Subcutaneous adipose tissue (tissue), 4 donors: ENCODE results near the gene SETD1B. TPM values are rescaled to one million over a fixed set of nuclear protein-coding genes. Genes with fewer than 3 reads are reported as not detected.

Experiments used
- total RNA-seq, 4 donors: library from RNA; depleted of rRNA; stranded (reverse); fragments of >200 nt; gene quantifications; one replicate each; pipeline ENCODE4 v1.1.0, GENCODE V29; 2016
- TF ChIP-seq, protein P1 (sequence below): fragments of 450-650 bp; IDR thresholded peaks from one replicate; pipeline ENCODE4 v1.5.1; 2016; ENCODE audit warnings: low read depth, mild to moderate bottlenecking, control low read depth, antibody characterized with exemption, moderate library complexity

Gene SETD1B
- total RNA-seq, 4 donors from 2014 or later, result 3.7 to 14.7 (median 6.4) TPM

DNA sequence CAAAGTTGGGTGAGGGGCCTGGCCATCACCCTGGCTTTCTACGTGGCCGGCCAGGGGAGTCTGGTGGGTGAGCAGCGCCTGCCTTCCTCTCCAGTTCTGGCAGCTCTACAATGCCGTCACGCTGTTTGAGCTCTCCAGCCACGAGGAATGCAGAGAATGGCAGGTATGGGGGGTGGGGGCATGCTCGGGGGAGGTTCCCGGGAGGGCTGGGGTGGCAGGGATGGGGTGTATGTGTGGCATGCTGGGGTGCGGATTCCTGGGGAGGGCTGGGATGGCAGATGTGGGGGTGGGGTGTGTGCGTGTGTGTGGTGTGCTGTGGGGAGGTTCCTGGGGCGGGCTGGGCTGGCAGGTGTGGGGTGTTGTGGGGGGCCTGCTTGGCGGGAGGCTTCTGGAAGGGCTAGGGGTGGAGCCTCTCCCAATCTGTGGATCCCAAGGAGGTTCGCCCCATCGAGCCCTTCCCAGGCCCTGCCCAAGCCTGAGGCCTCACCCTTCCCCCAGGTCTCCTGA lies 28.8 kb upstream of the SETD1B start:
- TF ChIP-seq, protein P1, sequence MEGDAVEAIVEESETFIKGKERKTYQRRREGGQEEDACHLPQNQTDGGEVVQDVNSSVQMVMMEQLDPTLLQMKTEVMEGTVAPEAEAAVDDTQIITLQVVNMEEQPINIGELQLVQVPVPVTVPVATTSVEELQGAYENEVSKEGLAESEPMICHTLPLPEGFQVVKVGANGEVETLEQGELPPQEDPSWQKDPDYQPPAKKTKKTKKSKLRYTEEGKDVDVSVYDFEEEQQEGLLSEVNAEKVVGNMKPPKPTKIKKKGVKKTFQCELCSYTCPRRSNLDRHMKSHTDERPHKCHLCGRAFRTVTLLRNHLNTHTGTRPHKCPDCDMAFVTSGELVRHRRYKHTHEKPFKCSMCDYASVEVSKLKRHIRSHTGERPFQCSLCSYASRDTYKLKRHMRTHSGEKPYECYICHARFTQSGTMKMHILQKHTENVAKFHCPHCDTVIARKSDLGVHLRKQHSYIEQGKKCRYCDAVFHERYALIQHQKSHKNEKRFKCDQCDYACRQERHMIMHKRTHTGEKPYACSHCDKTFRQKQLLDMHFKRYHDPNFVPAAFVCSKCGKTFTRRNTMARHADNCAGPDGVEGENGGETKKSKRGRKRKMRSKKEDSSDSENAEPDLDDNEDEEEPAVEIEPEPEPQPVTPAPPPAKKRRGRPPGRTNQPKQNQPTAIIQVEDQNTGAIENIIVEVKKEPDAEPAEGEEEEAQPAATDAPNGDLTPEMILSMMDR, result no peak

DNA sequence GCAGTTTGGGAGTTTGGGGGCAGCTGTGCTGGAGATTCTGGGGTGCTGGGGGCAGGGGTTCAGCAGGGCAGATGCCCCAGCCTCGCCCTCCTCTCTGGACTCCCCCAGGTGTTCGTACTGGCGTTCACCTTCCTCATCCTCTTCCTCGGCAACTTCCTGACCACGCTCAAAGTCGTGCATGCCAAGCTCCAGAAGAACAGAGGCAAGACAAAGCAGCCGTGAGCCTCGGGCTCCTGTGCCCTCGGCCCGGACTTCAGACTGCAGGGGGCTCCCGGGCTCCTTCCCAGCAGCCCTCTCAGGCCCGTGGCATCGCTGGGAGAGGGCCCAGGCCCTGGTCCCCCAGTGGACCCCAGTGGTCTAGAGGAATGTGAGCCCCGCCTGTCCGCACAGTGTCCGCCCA lies 28.3 kb upstream of the SETD1B start:
- TF ChIP-seq, protein P1, result no peak

DNA sequence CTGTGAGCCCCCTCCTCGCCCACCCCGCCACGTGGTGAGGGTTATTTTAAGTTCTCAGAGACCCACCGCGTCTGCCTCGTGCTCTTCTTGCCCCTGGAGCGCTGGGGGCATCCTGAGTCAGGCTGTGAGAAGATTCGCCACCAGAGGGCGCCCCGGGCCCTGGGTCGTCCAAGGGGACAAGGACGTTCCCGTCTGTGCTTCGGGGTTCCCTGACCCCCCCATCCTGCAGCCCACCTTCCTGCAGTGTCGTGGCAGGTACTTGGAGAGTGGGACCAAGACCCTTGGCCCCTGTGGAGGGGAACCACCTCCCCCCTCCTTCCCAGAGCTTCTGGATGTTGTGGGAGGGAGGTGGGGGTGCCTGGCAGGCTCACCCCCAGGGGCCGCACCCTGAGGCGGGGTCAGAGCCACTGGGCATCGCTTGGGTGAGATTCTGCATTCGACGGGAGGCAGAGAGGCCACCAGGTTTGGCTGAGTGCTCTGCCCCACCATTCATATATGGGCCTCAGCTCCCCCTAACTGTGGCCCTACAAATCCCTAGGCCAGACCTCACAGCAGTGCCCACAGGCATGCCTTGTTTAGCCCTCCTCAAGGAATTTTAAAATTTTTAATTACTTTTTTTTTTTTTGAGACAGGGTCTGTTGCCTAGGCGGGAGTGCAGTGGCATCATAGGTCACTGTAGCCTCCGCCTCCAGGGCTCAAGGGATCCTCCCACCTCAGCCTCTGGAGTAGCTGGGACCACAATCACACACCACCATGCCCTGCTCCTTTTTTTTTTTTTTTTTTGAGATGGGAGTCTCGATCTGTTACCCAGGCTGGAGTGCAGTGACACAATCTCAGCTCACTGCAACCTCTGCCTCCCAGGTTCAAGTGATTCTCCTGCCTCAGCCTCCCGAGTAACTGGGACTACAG lies 27.4 kb upstream of the SETD1B start:
- TF ChIP-seq, protein P1, result no peak

DNA sequence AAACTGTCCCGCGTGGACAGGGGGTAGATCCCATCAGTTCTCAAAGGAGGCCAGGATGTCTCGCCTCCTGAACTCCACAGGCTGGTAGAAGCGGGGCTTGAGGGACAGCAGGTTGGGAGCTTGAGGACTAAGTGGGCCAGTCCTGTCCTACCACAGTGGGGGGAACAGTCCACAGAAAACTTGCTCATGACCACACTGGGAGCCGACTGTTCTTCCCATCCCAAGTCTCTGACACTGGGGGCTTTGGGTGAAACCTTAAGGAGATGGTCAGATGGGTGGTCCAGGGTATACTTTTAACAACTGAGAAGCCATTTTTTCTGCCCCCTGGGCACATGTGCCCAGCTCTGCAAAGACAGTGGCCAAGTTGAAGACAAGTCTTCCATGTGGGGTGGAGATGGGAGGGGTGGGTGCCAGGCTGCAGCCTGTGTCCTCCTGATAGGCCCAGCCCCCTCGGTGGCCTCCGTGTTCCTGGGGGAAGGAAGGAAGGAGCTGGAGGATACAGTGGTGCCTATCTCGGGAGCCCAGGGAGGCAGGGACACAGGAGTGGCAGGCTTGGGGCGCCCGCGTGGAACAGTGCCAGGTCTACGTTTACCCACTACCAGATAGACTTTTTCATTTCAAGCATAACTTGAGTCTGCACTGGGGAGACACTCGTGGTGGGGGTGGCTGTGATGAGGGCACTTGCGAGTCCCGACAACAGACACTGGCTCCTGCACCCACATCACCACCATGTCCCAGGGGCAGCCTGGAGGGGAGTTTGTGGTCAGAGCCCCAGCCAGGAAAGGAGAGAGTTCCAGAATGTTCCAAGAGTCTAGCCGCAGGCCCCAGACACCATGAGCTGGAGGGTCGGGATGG lies 25.0 kb upstream of the SETD1B start:
- TF ChIP-seq, protein P1, result no peak

DNA sequence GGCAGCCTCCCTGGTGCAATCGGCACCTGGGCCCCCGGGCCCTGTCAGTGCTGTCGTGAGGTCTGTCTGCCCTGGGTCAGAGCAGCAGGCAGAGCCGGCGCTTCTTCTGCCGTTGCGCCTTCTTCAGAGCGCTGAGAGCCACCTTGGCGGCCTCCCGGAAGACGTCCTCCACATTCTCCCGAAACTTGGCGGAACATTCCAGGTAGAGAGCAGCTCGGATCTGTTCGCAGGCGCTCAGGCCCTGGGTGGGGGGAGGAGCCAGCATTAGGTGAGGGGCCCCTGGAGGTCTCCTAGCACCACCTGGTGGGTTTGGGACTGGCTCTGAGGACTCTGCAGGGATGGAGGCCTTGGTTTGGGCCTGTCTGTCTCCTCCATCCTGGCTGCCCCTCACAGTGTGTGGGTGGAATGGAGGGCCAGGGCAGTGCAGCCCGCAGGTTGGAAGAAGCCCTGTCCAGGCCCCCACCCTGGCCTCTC lies 24.4 kb upstream of the SETD1B start:
- TF ChIP-seq, protein P1, result no peak

DNA sequence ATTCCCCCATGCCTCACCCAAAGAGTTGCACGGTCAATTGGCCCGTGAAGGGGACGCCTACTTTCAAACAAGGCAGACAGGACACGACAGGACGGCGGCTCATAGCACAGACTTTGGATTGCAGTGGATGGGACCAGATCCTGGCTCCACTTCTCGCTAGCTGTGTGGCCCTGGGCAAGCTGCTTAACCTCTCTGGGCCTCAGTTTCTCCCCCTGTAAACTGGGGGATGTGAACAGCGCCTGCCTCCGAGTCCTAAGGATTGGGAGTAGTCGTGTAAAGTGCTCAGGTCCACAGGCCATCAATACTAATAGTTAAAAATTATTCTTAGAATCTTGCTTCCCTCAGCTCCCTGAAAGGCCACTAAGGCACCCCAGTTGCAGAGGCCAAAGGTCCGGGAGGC lies 23.4 kb upstream of the SETD1B start:
- TF ChIP-seq, protein P1, result no peak
